ENCODE data around the gene FAM107A. TPM values are rescaled to one million over a fixed set of nuclear protein-coding genes. Genes with fewer than 3 reads are reported as not detected.

Gene FAM107A
- total and polyA plus RNA-seq, 2 of the 13 experiments (the other 11 are each of a cell fraction or from before 2014, with no cell fraction given) = not detected

- no peak for TF ChIP-seq GATA4 (IDR thresholded peaks at IDR 0.05; ENCODE audit: borderline replicate concordance, low read depth)
- TF ChIP-seq ZNF350 (CRISPR knock-in tag; IDR thresholded peaks at IDR 0.05; ENCODE audit: borderline replicate concordance, low read depth) = peak; percentile 51; the same call in 1 of the 2 replicates
- no peak for TF ChIP-seq ZNF775 (CRISPR knock-in tag; IDR thresholded peaks at IDR 0.05; ENCODE audit: borderline replicate concordance)
- TF ChIP-seq ZNF431 (CRISPR knock-in tag; IDR thresholded peaks at IDR 0.05; ENCODE audit: borderline replicate concordance, low read depth) = peak; percentile 71; the same call in 1 of the 2 replicates
- TF ChIP-seq, protein P1, sequence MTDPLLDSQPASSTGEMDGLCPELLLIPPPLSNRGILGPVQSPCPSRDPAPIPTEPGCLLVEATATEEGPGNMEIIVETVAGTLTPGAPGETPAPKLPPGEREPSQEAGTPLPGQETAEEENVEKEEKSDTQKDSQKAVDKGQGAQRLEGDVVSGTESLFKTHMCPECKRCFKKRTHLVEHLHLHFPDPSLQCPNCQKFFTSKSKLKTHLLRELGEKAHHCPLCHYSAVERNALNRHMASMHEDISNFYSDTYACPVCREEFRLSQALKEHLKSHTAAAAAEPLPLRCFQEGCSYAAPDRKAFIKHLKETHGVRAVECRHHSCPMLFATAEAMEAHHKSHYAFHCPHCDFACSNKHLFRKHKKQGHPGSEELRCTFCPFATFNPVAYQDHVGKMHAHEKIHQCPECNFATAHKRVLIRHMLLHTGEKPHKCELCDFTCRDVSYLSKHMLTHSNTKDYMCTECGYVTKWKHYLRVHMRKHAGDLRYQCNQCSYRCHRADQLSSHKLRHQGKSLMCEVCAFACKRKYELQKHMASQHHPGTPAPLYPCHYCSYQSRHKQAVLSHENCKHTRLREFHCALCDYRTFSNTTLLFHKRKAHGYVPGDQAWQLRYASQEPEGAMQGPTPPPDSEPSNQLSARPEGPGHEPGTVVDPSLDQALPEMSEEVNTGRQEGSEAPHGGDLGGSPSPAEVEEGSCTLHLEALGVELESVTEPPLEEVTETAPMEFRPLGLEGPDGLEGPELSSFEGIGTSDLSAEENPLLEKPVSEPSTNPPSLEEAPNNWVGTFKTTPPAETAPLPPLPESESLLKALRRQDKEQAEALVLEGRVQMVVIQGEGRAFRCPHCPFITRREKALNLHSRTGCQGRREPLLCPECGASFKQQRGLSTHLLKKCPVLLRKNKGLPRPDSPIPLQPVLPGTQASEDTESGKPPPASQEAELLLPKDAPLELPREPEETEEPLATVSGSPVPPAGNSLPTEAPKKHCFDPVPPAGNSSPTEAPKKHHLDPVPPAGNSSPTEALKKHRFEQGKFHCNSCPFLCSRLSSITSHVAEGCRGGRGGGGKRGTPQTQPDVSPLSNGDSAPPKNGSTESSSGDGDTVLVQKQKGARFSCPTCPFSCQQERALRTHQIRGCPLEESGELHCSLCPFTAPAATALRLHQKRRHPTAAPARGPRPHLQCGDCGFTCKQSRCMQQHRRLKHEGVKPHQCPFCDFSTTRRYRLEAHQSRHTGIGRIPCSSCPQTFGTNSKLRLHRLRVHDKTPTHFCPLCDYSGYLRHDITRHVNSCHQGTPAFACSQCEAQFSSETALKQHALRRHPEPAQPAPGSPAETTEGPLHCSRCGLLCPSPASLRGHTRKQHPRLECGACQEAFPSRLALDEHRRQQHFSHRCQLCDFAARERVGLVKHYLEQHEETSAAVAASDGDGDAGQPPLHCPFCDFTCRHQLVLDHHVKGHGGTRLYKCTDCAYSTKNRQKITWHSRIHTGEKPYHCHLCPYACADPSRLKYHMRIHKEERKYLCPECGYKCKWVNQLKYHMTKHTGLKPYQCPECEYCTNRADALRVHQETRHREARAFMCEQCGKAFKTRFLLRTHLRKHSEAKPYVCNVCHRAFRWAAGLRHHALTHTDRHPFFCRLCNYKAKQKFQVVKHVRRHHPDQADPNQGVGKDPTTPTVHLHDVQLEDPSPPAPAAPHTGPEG (CRISPR knock-in tag; IDR thresholded peaks at IDR 0.05) = no peak
- TF ChIP-seq TEF (CRISPR knock-in tag; IDR thresholded peaks at IDR 0.05) = 0 out of 2 replicates have a peak, but pooled peaks have one; percentile 17
- TF ChIP-seq, protein P2, sequence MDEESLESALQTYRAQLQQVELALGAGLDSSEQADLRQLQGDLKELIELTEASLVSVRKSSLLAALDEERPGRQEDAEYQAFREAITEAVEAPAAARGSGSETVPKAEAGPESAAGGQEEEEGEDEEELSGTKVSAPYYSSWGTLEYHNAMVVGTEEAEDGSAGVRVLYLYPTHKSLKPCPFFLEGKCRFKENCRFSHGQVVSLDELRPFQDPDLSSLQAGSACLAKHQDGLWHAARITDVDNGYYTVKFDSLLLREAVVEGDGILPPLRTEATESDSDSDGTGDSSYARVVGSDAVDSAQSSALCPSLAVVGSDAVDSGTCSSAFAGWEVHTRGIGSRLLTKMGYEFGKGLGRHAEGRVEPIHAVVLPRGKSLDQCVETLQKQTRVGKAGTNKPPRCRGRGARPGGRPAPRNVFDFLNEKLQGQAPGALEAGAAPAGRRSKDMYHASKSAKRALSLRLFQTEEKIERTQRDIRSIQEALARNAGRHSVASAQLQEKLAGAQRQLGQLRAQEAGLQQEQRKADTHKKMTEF (CRISPR knock-in tag; IDR thresholded peaks at IDR 0.05) = peak; percentile 62; the same call in 1 of the 2 replicates
- no peak for TF ChIP-seq CEBPZ (IDR thresholded peaks at IDR 0.05; ENCODE audit: low read length)
- TF ChIP-seq, protein P3, sequence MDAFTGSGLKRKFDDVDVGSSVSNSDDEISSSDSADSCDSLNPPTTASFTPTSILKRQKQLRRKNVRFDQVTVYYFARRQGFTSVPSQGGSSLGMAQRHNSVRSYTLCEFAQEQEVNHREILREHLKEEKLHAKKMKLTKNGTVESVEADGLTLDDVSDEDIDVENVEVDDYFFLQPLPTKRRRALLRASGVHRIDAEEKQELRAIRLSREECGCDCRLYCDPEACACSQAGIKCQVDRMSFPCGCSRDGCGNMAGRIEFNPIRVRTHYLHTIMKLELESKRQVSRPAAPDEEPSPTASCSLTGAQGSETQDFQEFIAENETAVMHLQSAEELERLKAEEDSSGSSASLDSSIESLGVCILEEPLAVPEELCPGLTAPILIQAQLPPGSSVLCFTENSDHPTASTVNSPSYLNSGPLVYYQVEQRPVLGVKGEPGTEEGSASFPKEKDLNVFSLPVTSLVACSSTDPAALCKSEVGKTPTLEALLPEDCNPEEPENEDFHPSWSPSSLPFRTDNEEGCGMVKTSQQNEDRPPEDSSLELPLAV (CRISPR knock-in tag; conservative IDR thresholded peaks at IDR 0.05; ENCODE audit: low read depth) = no peak
- TF ChIP-seq, protein P4, sequence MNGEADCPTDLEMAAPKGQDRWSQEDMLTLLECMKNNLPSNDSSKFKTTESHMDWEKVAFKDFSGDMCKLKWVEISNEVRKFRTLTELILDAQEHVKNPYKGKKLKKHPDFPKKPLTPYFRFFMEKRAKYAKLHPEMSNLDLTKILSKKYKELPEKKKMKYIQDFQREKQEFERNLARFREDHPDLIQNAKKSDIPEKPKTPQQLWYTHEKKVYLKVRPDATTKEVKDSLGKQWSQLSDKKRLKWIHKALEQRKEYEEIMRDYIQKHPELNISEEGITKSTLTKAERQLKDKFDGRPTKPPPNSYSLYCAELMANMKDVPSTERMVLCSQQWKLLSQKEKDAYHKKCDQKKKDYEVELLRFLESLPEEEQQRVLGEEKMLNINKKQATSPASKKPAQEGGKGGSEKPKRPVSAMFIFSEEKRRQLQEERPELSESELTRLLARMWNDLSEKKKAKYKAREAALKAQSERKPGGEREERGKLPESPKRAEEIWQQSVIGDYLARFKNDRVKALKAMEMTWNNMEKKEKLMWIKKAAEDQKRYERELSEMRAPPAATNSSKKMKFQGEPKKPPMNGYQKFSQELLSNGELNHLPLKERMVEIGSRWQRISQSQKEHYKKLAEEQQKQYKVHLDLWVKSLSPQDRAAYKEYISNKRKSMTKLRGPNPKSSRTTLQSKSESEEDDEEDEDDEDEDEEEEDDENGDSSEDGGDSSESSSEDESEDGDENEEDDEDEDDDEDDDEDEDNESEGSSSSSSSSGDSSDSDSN (CRISPR knock-in tag; IDR thresholded peaks at IDR 0.05) = peak; percentile 54
Measured at GRCh38 chr3:58520403-58521335, 56.5 kb downstream of the FAM107A start (continued).

Measured in HepG2 (cell line).